Measurements from ENCODE around the gene AMPD2.

Gene AMPD2

GRCh38 chr1:109619576-109620400 is at the start of gene AMPD2, which contains the start of gene GNAT2:
TSS of gene AMPD2 (plus strand) at chr1:109619837. CDS start at chr1:109621176, 1,339 bp downstream.
TSS of gene GNAT2 (minus strand) at chr1:109619616. CDS start at chr1:109612870, 6,746 bp downstream.
- peak; percentile 71 for DNase-seq (ENCODE audit: low spot score)

GRCh38 chr1:109570414-109570813 is 49.2 kb upstream of the AMPD2 start:
- DNase-seq (ENCODE audit: low spot score) = no peak

- DNase-seq (ENCODE audit: low spot score) = peak; percentile 16
Observed at GRCh38 chr1:109573785-109574184, 45.9 kb upstream of the AMPD2 start.

- DNase-seq (ENCODE audit: low spot score) = no peak
Observed at GRCh38 chr1:109578947-109579443, 40.6 kb upstream of the AMPD2 start.

- peak; percentile 53 for DNase-seq (ENCODE audit: low spot score)
Observed at GRCh38 chr1:109579491-109579890, 40.1 kb upstream of the AMPD2 start.

GRCh38 chr1:109582021-109582420 is 37.6 kb upstream of the AMPD2 start:
- no peak for DNase-seq (ENCODE audit: low spot score)

GRCh38 chr1:109584766-109585165 is 34.9 kb upstream of the AMPD2 start:
- DNase-seq (ENCODE audit: low spot score) = no peak

- no peak for DNase-seq (ENCODE audit: low spot score)
Observed at GRCh38 chr1:109586055-109586454, 33.6 kb upstream of the AMPD2 start.

- DNase-seq (ENCODE audit: low spot score) = no peak
Observed at GRCh38 chr1:109589177-109589576, 30.5 kb upstream of the AMPD2 start.

- no peak for DNase-seq (ENCODE audit: low spot score)
Observed at GRCh38 chr1:109589679-109590078, 30.0 kb upstream of the AMPD2 start.

- DNase-seq (ENCODE audit: low spot score) = no peak
Observed at GRCh38 chr1:109592916-109593315, 26.7 kb upstream of the AMPD2 start.

- no peak for DNase-seq (ENCODE audit: low spot score)
Observed at GRCh38 chr1:109595531-109595930, 24.1 kb upstream of the AMPD2 start.

GRCh38 chr1:109598156-109598555 is 21.5 kb upstream of the AMPD2 start:
- no peak for DNase-seq (ENCODE audit: low spot score)

GRCh38 chr1:109598655-109599054 is 21.0 kb upstream of the AMPD2 start:
- DNase-seq (ENCODE audit: low spot score) = no peak

- no peak for DNase-seq (ENCODE audit: low spot score)
Observed at GRCh38 chr1:109603229-109603628, 16.4 kb upstream of the AMPD2 start.

GRCh38 chr1:109605381-109605780 is 14.3 kb upstream of the AMPD2 start:
- no peak for DNase-seq (ENCODE audit: low spot score)

- no peak for DNase-seq (ENCODE audit: low spot score)
Observed at GRCh38 chr1:109609881-109610280, 9.8 kb upstream of the AMPD2 start.

GRCh38 chr1:109610609-109611307 is 8.9 kb upstream of the AMPD2 start:
- no peak for DNase-seq (ENCODE audit: low spot score)

GRCh38 chr1:109611308-109611990 is 8.2 kb upstream of the AMPD2 start:
- no peak for DNase-seq (ENCODE audit: low spot score)

- no peak for DNase-seq (ENCODE audit: low spot score)
Observed at GRCh38 chr1:109613361-109614147, 6.1 kb upstream of the AMPD2 start.

GRCh38 chr1:109615879-109616278 is 3.8 kb upstream of the AMPD2 start:
- peak; percentile 77 for DNase-seq (ENCODE audit: low spot score)

- DNase-seq (ENCODE audit: low spot score) = no peak
Observed at GRCh38 chr1:109616391-109616790, 3.2 kb upstream of the AMPD2 start.

Data from Ammon's horn (tissue), 1 donor.